Left renal pelvis (tissue), 4 donors: Measurements from ENCODE around the gene VASN. TPM values are rescaled to one million over a fixed set of nuclear protein-coding genes. Genes with fewer than 3 reads are reported as not detected.

Experiments used
- DNase-seq, 4 donors: peaks; one replicate each; pipeline ENCODE4 v3.0.0-alpha.2; 2013; ENCODE audit warnings: low read depth in 4 of 4, low spot score in 3 of 4
- polyA plus RNA-seq, 4 donors: library from polyadenylated mRNA; unstranded; fragments of 120-200 nt; gene quantifications; one replicate each; pipeline ENCODE4 v1.2.1, GENCODE V29; 2013; ENCODE audit not compliant: insufficient read length in 4 of 4

Gene VASN
- polyA plus RNA-seq, 4 donors, result 35.7 to 68.7 (median 44.1) TPM

DNA sequence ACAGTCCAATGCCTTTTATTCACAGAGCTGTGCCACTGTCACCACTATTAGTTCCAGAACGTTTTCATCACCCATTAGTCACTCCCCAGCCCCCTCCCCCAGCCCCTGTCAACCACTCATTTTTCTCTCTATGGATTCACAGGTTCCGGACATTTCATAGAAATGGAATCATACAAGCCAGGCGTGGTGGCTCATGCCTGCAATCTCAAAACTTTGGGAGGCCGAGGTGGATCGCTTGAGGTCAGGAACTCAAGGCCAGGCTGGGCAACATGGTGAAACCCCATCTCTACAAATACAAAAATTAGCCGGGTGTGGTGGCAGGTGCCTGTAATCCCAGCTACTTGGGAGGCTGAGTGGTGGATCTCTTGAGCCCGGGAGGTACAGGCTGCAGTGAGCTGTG is 19.8 kb upstream of the VASN start:
- DNase-seq, result no peak

DNA sequence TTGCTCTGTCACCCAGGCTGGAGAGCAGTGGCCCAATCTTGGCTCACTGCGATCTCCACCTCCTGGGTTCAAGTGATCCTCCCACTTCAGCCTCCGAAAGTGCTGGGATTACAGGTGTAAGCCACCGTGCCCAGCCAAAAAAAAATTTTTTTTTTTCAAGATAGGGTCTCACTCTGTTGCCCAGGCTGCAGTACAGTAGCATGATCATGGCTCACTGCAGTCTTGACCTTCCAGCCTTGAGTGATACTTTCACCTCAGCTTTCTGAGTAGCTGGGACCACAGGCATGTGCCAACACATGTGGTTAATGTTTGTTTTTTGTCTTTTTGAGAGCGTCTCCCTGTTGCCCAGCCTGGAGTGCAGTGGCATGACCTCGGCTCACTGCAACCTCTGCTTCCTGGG is 18.8 kb upstream of the VASN start:
- no peak for DNase-seq

DNA sequence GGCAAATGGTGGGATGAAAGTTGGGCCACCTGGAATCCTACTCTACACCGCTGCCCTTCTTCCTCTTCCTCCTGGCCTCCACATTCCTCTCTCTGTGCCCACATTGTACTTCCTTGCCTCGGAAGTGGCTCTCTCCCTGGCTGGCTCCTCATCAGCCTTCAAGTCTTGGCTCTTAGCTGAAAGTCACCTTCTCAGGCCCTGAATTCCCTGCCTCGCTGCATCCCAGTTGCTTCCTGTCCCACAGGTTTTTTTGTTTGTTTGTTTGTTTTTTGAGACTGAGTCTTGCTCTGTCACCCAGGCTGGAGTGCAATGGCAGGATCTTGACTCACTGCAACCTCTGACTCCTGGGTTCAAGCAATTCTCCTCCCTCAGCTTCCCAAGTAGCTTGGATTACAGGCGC is 18.0 kb upstream of the VASN start:
- DNase-seq, result no peak

DNA sequence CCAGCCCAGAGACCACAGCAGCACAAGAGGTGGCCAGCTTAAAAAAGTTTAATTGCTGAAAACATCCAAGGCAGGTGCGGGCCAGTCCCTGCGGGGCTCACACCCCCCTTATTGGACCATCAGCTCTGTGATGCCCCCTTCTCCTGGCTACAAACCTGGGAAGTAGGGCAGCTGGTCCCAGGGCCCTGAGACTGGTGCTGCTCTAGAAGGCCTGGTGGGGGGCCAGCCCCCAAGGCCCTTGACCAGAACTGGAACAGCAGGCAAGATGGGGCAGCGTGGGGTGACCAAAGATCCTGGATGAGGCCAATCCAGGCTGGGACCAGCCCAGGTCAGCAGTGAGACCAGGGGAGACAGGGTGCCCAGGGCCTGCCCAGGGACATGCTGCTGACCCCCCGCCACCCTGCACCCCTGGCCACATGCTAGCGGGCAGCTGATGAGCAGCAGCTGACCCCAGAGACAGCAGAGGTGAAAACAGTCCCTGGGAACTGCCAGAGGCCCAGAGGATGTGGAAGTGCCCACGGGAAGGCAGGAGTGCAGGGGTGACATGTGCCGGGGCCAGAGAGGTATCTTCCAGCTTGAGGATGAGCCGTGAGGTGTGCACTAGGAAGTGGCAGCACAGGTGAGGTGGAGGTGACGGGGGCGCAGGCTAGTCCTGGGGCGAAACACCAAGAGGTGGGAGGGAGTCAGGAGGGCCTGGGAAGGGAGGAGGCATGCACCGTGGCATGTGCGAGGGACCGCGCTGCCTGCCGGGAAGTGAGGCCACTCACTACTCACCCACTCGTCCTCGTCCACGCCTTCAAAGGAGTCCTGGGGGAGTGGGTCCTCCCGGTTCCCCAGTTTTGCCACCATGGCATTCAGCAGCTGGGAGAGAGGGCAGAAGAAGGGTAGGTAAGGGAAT is 16.9 kb upstream of the VASN start:
- no peak for DNase-seq

DNA sequence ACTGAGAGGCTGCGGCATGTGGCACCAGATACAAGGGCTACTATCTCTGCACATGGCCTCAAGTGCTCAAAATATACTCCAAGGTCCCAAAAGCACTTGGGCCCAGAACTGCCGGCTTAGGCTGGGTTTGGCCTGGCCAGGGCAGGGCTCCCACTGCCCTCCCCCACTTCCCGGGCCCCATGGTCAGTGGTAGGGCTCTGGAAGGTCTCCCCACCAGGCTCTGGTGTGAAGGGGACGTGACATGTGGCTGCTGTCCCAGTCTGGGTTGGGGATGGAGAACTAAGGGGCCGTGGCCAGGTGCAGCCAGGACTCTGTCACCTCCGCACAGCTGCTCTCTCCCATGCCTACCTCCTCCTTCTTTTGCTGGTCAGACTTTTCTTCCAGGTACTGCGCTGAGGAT is 14.8 kb upstream of the VASN start:
- no peak for DNase-seq

DNA sequence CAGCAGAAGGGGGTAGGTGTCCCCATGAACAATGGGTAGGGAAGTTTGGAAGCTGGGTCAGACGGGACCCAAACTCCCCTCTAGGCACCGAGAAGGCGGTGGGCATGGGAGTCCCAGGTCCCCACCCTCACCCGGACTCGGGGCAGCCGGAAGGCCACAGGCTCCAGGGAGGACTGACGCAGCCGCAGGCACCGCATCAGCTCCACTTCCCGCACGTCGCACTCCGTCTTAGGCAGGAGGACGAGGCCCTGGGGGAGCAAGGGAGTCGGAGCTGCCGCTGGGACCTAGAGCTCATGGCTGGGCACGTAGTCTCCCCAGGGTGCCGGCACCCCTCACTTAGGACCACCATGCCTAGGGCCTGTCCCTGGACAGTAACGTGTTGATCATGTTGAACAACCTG is 13.4 kb upstream of the VASN start:
- no peak for DNase-seq

DNA sequence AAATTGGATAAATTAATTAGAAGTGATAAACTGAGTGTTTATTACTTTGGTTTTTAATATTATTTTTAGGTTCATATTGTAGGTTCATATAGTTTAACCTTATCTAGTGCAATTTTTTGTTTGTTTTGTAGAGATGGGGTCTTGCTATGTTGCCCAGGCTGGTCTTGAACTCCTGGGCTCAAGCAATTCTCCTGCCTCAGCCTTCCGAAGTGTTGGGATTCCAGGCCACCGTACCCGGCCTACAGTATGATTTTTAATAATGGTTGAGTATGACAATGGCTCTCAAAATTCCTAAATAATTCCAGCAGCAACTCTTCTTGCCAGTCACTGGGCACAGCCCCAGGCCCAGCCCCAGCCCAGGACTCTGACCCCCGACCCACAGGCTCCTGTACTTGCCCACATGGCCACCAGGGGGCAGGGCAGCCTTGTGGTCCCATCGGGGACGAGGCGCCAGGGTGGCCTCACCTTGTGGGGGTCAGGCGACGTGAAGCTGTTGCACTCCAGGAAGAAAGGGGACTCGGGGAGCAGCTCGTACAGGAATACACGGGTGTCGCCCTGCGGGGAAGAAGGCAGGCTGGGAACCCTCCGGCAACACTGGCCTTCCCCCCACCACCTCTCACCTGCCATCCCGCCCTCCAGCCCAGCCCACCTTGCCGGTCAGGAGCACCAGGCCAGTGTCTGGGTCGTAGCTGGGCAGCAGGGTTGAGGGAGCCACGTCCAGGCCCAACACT is 12.7 kb upstream of the VASN start:
- no peak for DNase-seq

DNA sequence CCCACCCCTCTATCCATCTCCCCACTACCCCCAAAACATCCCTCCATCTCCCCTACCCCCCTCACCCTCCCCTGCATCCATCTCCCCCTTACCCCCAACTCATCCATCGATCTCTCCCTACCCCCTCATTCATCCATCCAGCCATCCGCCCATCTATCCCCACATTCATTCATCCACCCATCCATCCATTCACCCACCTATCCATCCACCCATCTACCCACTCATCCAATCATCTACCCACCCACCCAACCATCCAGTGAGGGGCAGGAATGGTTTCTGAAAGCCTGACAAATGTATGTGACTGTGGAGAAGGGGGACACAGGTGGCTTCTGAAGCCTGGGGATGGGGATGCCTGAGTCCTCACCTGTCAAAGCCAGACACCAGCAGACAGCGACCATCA is 11.7 kb upstream of the VASN start:
- DNase-seq, result no peak

DNA sequence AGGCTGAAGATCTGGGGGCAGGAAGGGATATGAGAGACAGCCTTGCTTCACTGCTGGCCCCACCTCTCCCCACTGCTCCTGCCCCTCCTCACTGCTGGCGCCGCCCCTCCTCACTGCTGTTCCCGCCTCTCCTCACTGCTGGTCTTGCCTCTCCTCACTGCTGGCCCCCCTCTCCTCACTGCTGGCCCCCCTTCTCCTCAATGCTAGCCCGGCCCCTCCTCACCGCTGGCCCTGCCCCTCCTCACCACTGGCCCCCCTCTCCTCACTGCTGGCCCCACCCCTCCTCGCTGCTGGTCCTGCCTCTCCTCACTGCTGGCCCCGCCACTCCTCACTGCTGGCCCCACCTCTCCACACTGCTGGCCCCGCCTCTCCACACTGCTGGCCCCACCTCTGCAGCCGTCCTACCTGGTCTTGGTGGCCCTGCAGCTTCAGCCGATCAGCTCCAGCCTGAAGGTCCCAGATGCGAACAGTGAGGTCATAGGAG is 11.1 kb upstream of the VASN start:
- DNase-seq, result no peak

DNA sequence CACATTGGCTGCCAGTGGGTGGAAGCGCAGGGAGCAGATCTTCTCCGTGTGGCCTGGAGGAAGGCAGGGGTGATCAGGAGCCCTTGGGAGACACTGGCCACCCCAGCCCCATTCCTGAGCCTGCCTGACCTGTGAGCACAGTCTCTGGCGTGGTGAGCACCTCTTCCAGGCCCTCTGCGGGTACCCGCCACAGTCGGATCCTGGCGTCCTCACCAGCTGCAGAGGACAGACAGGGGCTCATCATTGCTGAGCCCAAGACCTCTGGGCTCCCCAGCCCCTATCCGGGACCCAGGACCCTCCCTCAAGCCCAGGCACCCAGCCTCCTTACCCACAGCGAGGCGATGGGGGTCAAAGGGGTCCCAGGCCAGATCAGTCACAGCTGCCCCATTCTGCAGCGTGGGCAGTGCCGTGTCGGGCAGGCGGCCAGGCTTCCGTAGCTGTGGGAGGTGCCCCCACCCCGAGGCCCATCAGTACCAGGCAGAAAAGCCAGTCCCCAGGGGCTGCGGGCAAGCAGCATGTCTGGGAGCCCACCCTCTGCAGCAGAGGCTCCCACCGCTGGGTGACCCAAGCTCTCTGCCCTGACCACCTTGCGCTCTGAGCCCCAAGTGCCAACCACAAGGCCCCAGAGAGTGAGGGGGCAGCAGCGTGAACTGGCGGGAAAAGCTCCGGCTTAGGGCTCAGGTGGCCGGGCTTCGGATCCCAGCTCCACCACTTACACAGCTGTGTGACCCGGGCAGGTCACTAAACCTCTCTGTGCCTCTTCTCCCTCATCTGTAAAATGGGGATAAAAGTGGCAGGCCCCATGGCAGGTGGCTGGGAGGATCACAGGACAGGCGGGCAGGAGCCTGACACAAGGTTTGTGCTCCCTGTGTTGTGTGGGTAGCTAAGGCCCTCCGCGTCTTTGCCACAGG is 10.4 kb upstream of the VASN start:
- DNase-seq, result no peak

DNA sequence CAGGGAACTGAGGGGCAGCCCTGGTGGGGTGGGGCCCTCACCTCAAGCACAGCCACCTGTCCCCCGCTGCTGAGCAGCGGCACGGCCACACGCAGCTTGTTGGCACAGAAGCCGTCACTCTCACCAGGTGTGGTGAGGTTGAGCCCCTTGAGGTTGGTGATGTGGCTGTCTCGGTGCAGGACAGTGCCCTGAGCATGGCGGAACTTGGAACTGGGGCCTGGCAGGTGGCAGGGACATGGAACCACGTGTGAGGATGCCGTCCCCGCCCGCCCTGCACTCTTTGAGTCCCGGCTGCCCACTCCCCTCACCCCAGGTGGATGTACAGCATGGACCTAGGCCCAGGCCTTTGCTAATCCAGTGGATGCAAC is 9.7 kb upstream of the VASN start:
- DNase-seq, result no peak

DNA sequence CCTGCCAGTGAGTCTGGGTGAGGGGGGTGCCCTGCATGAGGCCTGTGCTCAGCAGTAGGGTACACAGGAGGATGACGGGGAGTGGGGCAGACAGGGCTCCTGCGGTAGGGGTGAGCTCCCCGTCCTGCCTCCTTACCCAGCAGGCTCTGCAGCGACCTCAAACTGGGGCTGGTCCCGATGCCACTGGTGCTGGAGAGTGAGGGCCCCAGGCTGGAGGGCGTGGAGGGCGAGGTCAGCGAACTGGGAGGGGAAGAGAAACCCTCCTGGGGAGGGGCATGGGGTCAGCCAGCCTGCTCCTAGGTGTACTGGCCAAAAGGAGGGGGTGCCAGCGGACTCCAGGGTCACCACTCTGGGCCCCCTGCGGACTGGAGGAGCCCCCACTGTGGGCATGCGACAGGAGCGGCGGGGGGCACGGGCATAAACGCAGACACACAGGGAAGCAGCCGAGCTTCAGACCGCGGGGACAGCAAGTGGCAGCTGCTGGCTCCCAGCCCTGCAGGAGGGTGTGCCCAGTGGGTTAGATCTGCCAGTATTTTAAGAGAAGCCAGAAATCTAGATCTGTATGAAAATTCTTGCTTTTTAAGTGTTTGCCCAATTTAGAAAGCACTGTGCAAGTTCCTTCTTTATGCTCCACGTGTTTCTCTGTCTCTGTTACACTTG is 9.0 kb upstream of the VASN start:
- no peak for DNase-seq

DNA sequence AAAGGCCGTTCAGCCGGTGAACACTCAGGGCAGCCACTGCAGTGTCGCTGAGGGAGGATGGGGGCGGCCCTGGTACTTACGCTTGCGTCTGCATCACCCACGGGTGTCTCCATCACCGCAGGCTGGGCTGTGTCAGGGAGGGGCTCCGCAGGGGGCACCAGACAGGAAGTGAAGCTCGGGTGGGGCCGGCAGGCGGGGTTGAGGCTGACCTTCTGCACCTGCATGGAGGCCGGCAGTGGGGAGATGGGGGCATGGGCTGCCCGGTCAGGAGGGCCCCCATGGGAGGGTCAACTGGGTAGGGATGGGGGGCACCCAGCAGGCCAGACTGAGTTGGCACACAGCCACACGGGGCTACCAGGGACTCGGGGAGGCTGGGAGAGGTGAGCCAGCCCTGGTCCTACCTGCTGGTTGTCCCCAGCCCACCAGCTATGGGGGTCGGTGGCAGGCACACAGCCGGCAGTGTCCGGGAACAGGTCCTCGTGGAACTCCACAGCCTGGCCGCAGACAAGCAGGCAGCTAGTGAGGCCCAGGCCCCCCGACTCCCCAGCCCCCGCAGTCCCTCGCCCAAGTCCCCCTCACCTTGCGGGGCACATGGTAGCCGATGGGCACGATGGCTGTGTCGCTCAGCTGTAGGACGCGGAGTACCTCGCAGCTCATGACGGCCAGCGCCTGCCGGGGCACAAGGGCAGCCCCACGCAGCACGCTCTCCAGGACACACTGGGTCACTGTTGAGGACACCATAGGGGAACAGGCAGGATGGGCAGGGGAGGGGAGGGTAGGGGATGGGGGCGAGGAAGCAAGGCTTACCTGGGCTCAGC is 7.2 kb upstream of the VASN start:
- no peak for DNase-seq

DNA sequence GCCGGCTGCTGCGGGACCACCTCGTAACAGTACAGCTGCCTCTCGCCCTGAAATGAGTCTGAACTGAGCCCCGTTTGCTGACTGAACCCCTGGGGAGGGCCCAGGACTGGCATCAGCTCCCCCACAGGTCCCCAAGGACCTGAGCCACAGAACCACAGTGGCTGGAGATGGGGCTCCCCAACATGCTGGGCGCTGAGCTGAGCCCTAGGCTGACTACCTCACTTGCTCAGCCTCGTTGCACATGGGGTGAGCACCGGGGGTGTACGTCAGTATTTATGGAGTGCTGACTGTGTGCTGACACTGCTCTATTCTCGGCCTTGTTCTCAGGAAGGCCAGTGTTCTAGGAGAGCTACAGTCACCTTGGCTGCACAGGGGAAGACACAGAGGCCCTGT is 6.6 kb upstream of the VASN start:
- DNase-seq, result no peak

DNA sequence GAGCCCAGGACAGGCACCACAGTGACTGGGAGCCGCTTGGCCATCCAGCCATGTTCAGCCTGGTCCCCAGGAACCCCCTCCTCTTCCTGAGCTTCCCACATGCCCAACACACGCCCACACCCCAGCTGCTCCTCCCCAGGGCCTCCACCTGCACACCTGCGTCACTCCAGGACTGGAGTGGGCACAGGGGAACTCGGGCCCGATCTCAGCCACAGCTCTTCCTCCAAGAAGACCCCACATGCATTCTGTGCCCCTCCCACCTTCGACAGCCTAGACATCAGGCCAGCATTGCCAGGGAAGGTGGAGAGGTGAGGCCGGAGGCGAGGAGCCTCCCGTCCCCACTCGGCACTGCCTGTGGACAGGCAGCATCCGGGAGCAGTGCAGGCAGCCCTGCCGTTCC is 6.0 kb upstream of the VASN start:
- DNase-seq, result no peak

DNA sequence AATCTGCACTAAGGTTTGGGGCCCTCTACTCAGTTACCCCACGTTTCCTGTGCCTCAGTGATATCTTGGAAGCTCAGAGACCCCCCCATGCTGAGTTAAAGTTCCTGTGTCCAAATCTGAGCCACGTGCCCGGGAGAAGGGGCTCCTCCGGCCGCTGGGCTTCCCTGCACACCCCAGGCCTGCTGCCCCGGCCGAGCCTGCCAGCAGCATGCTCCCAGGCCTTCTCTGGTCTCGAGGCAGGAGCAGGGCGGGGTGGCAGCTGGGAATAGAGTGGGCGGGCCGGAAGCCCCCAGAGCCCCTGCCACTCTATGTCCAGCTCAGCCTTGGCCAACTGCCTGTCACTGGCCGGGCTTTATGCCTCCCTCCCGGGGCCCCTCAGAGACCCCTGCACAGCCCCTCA is 5.6 kb upstream of the VASN start:
- DNase-seq, result no peak

DNA sequence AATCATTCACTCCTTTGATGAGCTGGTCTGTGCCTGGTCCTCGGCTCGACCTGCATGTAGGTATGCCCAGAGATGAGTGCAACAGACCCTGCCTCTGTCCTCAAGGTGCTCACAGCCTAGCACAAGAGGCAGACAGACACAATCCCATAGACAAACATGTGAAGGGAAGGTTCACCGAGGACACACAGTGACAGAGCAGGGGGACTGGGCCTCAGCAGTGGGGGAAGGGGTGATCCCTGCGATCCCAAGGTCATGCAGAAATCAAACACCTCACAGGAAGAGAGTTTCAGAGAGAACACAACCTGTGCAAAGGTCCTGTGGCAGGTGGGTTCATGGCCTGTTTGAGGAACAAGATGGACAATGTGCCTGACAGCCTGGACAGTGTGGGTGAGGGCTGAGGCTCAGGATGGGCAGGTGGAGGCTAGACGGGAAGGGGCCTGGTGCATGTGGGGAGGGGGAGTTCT is 4.2 kb upstream of the VASN start:
- no peak for DNase-seq

DNA sequence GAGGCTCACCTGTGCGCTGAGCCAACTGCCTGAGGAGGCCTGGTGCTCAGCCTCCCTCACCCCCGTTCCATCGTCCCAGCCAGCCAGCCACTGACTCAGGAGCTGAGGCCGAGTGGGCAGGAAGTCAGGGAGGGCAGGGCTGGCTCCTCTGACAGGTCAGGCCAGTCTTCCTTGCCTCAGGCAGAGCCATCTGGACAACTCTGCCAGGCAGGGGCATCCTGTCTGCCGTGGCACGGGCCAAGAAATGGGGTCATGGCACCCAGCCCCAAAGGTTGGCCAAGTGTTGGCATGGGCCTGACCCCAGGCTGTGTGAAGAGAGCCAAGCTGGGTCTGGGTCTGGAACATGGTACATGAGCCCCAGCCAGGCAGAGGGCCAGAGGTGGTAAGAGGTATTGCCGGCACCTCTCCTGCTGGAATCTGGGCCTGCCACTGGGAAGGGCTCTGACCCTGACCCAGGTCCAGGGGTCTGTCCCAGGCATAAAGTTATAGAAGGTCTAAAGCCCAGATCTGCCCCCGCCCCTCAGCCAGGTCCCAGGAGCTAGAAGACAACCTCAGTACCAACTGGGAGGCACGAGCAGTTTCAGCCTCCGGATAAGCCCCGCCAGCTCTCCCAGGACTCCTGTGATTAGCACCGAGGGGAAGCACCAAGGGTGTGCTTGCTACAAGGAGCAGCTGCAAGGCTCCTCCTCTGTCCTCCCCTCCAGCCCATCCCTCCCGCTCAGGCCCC is 2.5 kb upstream of the VASN start:
- DNase-seq, result no peak

DNA sequence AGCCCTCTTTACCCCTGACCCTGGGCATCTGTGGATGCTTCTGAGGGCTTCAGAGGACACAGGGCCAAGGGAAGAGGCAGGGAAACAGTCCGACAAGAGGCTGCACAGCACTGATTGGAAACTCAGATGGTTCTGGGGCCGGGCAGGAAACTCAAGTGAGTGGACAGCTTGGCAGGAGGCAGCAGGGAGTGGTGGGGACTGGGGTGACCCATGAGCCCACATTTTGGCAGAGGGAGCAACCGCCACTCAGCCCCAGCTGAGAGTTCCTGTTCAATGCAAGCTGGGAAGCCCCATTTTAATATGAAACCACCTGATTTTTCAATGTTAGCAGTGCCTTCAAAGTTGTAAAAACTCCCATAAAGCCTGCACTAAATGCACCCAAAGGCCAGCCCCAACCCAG is 1.5 kb upstream of the VASN start:
- DNase-seq, result no peak
